ENCODE measurements around the gene HIF1A.

DNA sequence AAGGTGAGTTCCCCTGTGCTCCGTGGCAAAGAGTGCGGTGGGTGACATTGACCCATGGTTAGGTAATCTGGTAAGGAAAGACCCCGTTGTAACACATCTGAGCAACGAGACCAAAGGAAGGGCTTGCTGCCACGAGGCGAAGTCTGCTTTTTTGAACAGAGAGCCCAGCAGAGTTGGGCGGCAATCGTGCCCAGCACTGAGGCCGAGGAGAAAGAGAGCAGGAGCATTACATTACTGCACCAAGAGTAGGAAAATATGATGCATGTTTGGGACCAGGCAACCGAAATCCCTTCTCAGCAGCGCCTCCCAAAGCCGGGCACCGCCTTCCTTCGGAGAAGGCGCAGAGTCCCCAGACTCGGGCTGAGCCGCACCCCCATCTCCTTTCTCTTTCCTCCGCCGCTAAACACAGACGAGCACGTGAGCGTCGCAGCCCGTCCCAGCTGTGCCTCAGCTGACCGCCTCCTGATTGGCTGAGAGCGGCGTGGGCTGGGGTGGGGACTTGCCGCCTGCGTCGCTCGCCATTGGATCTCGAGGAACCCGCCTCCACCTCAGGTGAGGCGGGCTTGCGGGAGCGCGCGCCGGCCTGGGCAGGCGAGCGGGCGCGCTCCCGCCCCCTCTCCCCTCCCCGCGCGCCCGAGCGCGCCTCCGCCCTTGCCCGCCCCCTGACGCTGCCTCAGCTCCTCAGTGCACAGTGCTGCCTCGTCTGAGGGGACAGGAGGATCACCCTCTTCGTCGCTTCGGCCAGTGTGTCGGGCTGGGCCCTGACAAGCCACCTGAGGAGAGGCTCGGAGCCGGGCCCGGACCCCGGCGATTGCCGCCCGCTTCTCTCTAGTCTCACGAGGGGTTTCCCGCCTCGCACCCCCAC is at the start of gene HIF1A:
- TF ChIP-seq POLR2A (IDR thresholded peaks at IDR 0.05; ENCODE audit: low read depth, low read length) (peak; percentile 98), POLR2AphosphoS5 (IDR thresholded peaks at IDR 0.05; ENCODE audit: low read depth, low read length) (peak; percentile 97), TAF1 (IDR thresholded peaks at IDR 0.05; ENCODE audit: low read depth, low read length) (peak; percentile 95), SPI1 (IDR thresholded peaks at IDR 0.05; ENCODE audit: low read depth, low read length) (no peak), PAX5 (IDR thresholded peaks at IDR 0.05; ENCODE audit: insufficient read depth, low read length, severe bottlenecking) (no peak)
